BJ (cell line): ENCODE data around the gene AJM1. TPM values are rescaled to one million over a fixed set of nuclear protein-coding genes. Genes with fewer than 3 reads are reported as not detected.
A peak's percentile ranks its signal among the peaks of the same experiment; 100 is the strongest.

Experiments used
- CTCF ChIA-PET: fragments of 350-600 bp; formaldehyde crosslinking; extraction: SDS; loops from one replicate; lab custom pipeline; 2021; ENCODE audit warnings: antibody characterized with exemption, inconsistent platforms; lab: Yijun Ruan, JAX
- POLR2A ChIA-PET: fragments of 300-600 bp; sonication (Branson Sonifier 250); formaldehyde crosslinking; extraction: SDS; loops from one replicate; lab custom pipeline; 2021; ENCODE audit warnings: antibody characterized with exemption; lab: Charles Lee
- DNase-seq: peaks from one replicate; pipeline ENCODE4 v3.0.0-alpha.2; 2011; ENCODE audit warnings: low read depth
- H3K27me3 ChIP-seq: 2 replicates; pipeline ENCODE4 v1.6.0; 2011; ENCODE audit warnings: low read length; ENCODE audit not compliant: control insufficient read depth, insufficient read depth
- H3K36me3 ChIP-seq: 2 replicates; pipeline ENCODE4 v1.5.1; 2011; ENCODE audit warnings: low read length; ENCODE audit not compliant: control insufficient read depth, insufficient read depth
- H3K4me3 ChIP-seq: 2 replicates; pipeline ENCODE4 v1.5.1; 2011; ENCODE audit warnings: low read depth, mild to moderate bottlenecking, control low read depth, low read length
- CTCF ChIP-seq: IDR thresholded peaks from 2 replicates; pipeline ENCODE4 v1.5.1; 2011; ENCODE audit warnings: low read depth, mild to moderate bottlenecking, control low read depth, inconsistent platforms, low read length, moderate library complexity; ENCODE audit not compliant: insufficient read depth
- polyA plus RNA-seq: library from polyadenylated mRNA; depleted of rRNA; stranded (reverse); fragments of >200 nt; gene quantifications from 2 replicates; pipeline ENCODE4 v1.2.3, GENCODE V29; 2011

The AJM1 gene
- polyA plus RNA-seq, 1 experiment: 0.86 TPM

- H3K27me3 ChIP-seq: 0 out of 2 replicates have a peak, but pooled peaks cover 6% of the 10 kb centered on the region
- peak overlapping the region; percentile 84 for H3K4me3 ChIP-seq
- DNase-seq: no peak
- peaks cover 10% of the 10 kb centered on the region for H3K36me3 ChIP-seq
- no peak for TF ChIP-seq CTCF
- CTCF ChIA-PET: interaction anchor here (0.7 to 2.0 kb wide), 4 partner anchors 10 to 185 kb away, joined by 3 to 8 read pairs (median 3); partner anchors contain the start of gene EDF1
- POLR2A ChIA-PET: no interaction called here
Observed at GRCh38 chr9:136849960-136850865, 7.9 kb downstream of the AJM1 start.

- CTCF ChIA-PET: interaction anchor here (1.0 to 2.0 kb wide), 2 partner anchors 9 to 184 kb away, joined by 3 to 8 read pairs; no protein-coding TSS in a partner anchor
- DNase-seq: no peak
Observed at GRCh38 chr9:136850866-136851775, 8.8 kb downstream of the AJM1 start.

GRCh38 chr9:136851941-136852663, 9.8 kb downstream of the AJM1 start, which contains the start of gene MAMDC4:
TSS of gene MAMDC4 (plus strand) at chr9:136852346. CDS start at chr9:136852417, 71 bp downstream.
- peaks cover 11% of the 10 kb centered on the region for H3K36me3 ChIP-seq
- ChIA-PET POLR2A (no interaction called here), CTCF (interaction anchor here (0.7 kb wide), 2 partner anchors 9 to 183 kb away, joined by 3 read pairs; partner anchors contain the start of gene AJM1)
- H3K27me3 ChIP-seq: no peaks in the 10 kb centered on the region
- DNase-seq: no peak
- no peak within 1 kb of the TSS for H3K4me3 ChIP-seq
- TF ChIP-seq CTCF: no peak

More at GRCh38 chr9:136850866-136851775, 8.8 kb downstream of the AJM1 start:
- H3K36me3 ChIP-seq: peaks cover 10% of the 10 kb centered on the region
- POLR2A ChIA-PET: no interaction called here
- no peak for TF ChIP-seq CTCF
- H3K4me3 ChIP-seq: no peak overlapping the region
- H3K27me3 ChIP-seq: 0 out of 2 replicates have a peak, but pooled peaks cover 2% of the 10 kb centered on the region

- H3K36me3 ChIP-seq: peaks cover 11% of the 10 kb centered on the region
- H3K27me3 ChIP-seq: no peaks in the 10 kb centered on the region
- POLR2A ChIA-PET: no interaction called here
- no peak overlapping the region for H3K4me3 ChIP-seq
- DNase-seq: no peak
- TF ChIP-seq CTCF: no peak
- CTCF ChIA-PET: interaction anchor here (0.7 kb wide), 2 partner anchors 10 to 182 kb away, joined by 3 read pairs; partner anchors contain the start of gene AJM1
Observed at GRCh38 chr9:136852664-136853595, 10.7 kb downstream of the AJM1 start.
